HG03103 (cell line): ENCODE measurements around the gene CLDN10.
"Not testable (repeated sequence)": the region's sequence is repeated elsewhere in the genome, so short reads cannot be mapped to it uniquely, and the experiment has no call there.

Experiments used
- ATAC-seq: cut with Tn5 transposase; IDR thresholded peaks from one replicate; pipeline ENCODE4 v1.9.1; 2021; ENCODE audit warnings: low read depth; ENCODE audit not compliant: unreplicated experiment

The CLDN10 gene, protein sequence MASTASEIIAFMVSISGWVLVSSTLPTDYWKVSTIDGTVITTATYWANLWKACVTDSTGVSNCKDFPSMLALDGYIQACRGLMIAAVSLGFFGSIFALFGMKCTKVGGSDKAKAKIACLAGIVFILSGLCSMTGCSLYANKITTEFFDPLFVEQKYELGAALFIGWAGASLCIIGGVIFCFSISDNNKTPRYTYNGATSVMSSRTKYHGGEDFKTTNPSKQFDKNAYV

GRCh38 chr13:95552539-95553441 is at the start of gene CLDN10:
TSS of gene CLDN10 (plus strand) at chr13:95552720. CDS start at chr13:95552754, 34 bp downstream.
- no peak for ATAC-seq

- peak; percentile 74 for ATAC-seq
Observed at GRCh38 chr13:95503662-95504061, 48.9 kb upstream of the CLDN10 start.

GRCh38 chr13:95505265-95505664 is 47.3 kb upstream of the CLDN10 start:
- ATAC-seq, result no peak

DNA sequence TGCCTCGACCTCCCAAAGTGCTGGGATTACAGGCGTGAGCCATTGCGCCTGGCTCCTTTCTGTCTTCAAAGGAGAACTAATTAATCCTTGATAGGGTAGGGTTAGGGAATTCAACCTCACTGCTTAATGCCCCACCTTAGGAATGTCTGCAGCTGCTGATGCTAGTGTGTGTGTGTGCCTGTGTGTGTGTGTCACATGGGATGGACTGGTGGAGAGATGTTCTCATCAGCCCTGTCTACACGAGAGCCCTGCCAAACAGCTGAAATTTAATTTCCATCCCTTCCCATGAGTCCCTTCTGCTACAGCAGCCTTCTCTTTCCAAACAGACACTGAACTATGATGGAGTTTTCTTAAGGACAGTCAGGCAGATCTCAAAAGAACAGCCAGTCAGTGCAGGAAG is 46.5 kb upstream of the CLDN10 start:
- no peak for ATAC-seq

GRCh38 chr13:95507991-95508390 is 44.5 kb upstream of the CLDN10 start:
- no peak for ATAC-seq

- ATAC-seq, result no peak
Observed at GRCh38 chr13:95508996-95509395, 43.5 kb upstream of the CLDN10 start.

- ATAC-seq, result no peak
Observed at GRCh38 chr13:95509521-95510310, 42.8 kb upstream of the CLDN10 start.

GRCh38 chr13:95510950-95511349 is 41.6 kb upstream of the CLDN10 start:
- no peak for ATAC-seq

GRCh38 chr13:95512424-95512823 is 40.1 kb upstream of the CLDN10 start:
- no peak for ATAC-seq

DNA sequence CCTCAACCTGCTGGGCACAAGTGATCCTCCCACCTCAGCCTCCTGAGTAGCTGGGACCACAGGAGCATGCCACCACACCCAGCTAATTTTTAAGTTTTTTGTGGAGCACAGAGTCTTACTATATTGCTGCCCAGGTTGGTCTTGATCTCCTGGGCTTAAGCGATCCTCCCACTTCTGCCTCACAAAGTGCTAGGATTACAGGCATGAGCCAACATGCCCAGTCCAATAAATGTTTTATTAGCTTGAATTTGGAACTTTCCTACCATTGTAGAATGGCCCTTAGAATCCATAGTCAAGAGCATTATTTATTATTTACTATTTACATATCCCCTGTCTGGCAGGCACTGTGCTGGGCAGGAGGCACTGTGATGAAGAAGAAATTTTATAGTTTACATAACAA is 39.6 kb upstream of the CLDN10 start:
- no peak for ATAC-seq

GRCh38 chr13:95515606-95516005 is 36.9 kb upstream of the CLDN10 start:
- not testable (repeated sequence) for ATAC-seq

- ATAC-seq, result no peak
Observed at GRCh38 chr13:95516021-95516420, 36.5 kb upstream of the CLDN10 start.

DNA sequence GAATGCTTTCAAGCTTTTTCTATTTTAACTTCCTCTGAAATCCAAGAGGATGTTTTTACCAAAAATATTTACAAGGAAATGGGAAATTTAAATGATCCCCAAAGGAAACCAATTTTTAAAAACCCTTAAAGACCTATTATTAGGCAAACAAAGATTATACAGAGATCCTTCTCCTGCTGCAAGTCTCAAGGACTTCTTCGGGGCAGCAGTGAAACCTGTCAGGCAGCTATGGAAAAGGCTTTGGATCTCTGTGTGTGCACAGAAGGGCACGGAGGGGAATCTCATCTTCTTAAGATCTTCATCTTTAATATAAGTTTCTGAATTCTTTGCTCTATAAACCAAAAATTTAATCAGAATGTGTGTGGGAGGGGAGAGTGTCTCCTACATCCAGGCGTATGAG is 36.0 kb upstream of the CLDN10 start:
- no peak for ATAC-seq

- ATAC-seq, result no peak
Observed at GRCh38 chr13:95523598-95523997, 28.9 kb upstream of the CLDN10 start.

GRCh38 chr13:95524264-95524901 is 28.1 kb upstream of the CLDN10 start:
- no peak for ATAC-seq

DNA sequence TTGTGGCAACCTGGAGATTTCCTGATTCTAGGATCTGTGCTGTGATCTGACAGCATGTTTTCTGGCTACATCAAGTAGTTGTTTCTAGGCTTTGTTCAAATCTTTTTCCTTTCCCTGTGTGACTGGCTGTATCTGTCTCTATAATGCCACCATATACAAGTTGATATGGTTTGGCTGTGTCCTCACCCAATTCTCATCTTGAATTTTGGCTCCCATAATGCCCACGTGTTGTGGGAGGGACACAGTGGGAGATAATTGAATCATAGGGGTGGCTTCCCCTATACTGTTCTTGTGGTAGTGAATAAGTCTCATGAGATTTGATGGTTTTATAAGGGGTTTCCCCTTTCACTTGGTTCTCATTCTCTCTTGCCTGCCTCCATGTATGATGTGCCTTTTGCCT is 24.6 kb upstream of the CLDN10 start:
- ATAC-seq, result no peak

DNA sequence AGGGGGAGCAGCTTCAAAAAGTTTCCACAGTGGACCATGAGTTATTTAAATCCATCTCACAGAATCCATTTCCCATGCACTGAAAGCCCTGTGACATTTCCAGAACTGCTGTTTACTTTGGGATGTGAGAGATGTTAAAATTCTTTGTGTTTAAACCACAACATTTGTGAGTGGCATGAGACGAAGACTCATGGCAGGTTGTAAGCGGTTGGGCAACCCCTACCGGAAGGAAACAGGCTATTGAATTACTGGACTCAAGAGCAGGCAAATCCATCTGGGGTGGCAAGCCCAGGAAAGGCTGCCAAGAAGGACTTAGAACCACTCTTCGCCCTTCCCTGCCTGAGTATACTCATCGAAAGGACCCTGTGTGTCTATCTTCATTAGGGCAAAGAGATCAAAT is 22.3 kb upstream of the CLDN10 start:
- no peak for ATAC-seq

GRCh38 chr13:95533545-95534160 is 18.9 kb upstream of the CLDN10 start:
- no peak for ATAC-seq

DNA sequence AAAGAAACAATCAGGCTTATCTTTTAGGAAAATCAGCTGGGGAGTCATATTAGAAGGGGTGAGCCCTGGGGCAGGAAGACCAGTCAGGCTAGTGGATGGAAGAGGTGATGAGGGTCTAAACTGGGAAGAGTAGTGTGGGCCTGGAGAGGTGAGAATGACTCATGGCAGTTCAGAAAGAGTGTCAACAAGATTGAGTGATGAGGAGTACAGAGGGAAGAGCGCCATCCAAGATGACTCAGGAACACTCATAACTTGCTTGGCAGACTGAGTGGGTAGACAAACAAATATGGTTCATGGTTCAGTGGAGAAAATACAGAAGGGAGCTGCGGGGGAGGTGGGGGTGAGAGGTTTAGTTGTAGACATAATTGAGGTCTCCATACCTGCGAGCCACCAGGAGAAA is 17.3 kb upstream of the CLDN10 start:
- ATAC-seq, result no peak

DNA sequence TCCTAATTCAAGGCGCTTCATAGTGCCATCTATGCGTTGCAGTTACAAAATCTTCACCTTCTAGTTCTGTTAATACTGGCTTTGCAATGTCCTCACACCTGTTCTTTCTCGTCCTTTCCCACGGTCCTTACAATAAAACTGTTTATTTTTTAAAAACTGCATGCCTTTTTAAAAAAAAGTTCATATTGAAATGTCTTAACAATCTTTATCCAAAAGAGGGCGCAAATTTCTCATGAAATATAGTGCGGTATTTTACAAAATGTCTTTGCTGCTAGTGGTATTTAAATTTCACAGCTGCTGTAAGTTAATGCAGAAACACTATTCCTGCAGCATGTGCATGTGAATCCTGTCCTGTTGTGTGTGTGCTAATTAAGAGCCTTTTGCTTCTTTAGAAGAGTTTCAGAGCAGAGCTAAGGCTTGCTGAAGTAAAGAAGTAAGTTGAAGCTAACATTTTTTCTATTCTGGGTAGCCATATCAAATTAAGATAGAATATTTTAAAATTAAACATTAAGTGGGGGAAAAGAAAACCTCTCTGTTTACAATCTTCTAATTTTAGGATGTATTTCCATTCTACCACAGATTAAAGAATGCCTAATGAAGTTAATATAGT is 15.8 kb upstream of the CLDN10 start:
- ATAC-seq, result no peak
